Endothelial cell of umbilical vein (primary cell): ENCODE results near the gene ARPC5L.

Experiments
- CTCF ChIP-seq, 2 donors: IDR thresholded peaks; 1 replicate in 1 of 2; 2 replicates in 1 of 2; pipeline ENCODE4 v1.5.1; 2011; ENCODE audit warnings: low read length in 2 of 2, mild to moderate bottlenecking in 2 of 2, moderate library complexity in 2 of 2, control low read depth in 1 of 2, inconsistent platforms in 1 of 2, low read depth in 1 of 2; ENCODE audit not compliant: insufficient read depth in 1 of 2; ENCODE audit errors: extremely low read depth in 1 of 2
- EZH2 ChIP-seq: IDR thresholded peaks from 2 replicates; pipeline ENCODE4 v1.6.1; 2012; ENCODE audit warnings: borderline replicate concordance, low read depth, mild to moderate bottlenecking, moderate library complexity, low read length, inconsistent platforms; ENCODE audit not compliant: severe bottlenecking
- GATA2 ChIP-seq: IDR thresholded peaks from 2 replicates; pipeline ENCODE4 v1.7.0; 2011; ENCODE audit warnings: low read depth, mild to moderate bottlenecking, moderate library complexity, mixed read lengths, low read length; ENCODE audit not compliant: insufficient read length, insufficient read depth
- MAX ChIP-seq: IDR thresholded peaks from 2 replicates; pipeline ENCODE4 v1.6.1; 2011; ENCODE audit not compliant: insufficient read depth, insufficient read length
- MYC ChIP-seq: IDR thresholded peaks from one replicate; pipeline ENCODE4 v1.6.1; 2011; ENCODE audit warnings: mild to moderate bottlenecking, low read depth, low read length
- POLR2A ChIP-seq: IDR thresholded peaks from 2 replicates; pipeline ENCODE4 v1.6.1; 2012; ENCODE audit warnings: low read depth, mild to moderate bottlenecking, control low read depth, low read length
- POLR2AphosphoS5 ChIP-seq: IDR thresholded peaks from 2 replicates; pipeline ENCODE4 v1.6.1; 2012; ENCODE audit warnings: low read depth, mild to moderate bottlenecking, control low read depth, low read length, moderate library complexity; ENCODE audit not compliant: insufficient read depth

GRCh38 chr9:124835026-124835557, 26.8 kb upstream of the ARPC5L start:
- no peak for TF ChIP-seq POLR2AphosphoS5
- no peak for TF ChIP-seq CTCF (IDR thresholded peaks at IDR 0.05; ENCODE audit: extremely low read depth in 1 of 2, insufficient read depth in 1 of 2, low read depth in 1 of 2, low read length in 2 of 2)
- TF ChIP-seq POLR2A, result no peak
- no peak for TF ChIP-seq EZH2
- TF ChIP-seq MYC, result no peak
- no peak for TF ChIP-seq MAX
- no peak for TF ChIP-seq GATA2
